Measurements from ENCODE around the gene MCEMP1. TPM values are rescaled to one million over a fixed set of nuclear protein-coding genes. Genes with fewer than 3 reads are reported as not detected.
A peak's percentile ranks its signal among the peaks of the same experiment; 100 is the strongest.

The MCEMP1 gene
- total RNA-seq, 1 donor from 2014 or later = not detected

GRCh38 chr19:7635670-7636069 lies 41.2 kb upstream of the MCEMP1 start:
- TF ChIP-seq CTCF (IDR thresholded peaks at IDR 0.05; ENCODE audit: insufficient read depth, low read depth, low read length) (no peak), EZH2 (IDR thresholded peaks at IDR 0.05; ENCODE audit: insufficient read depth, low read length) (no peak)
- H3K36me3 ChIP-seq (ENCODE audit: insufficient read depth, low read length) = no peaks in the 10 kb centered on the region
- no peaks in the 10 kb centered on the region for H4K20me1 ChIP-seq (ENCODE audit: insufficient read depth, low read length)
- H3K9ac ChIP-seq (ENCODE audit: low read length) = no peak overlapping the region
- peaks cover 4% of the 10 kb centered on the region for H3K4me1 Mint-ChIP-seq (ENCODE audit: low read depth, unreplicated experiment)
- peak overlapping the region; percentile 64 for H3K4me3 Mint-ChIP-seq (ENCODE audit: unreplicated experiment)
- peaks cover 7% of the 10 kb centered on the region for H3K27me3 Mint-ChIP-seq (ENCODE audit: low read depth, unreplicated experiment)
- FAIRE-seq (no peak), DNase-seq (ENCODE audit: low read depth) (no peak)
- peaks cover 1% of the 10 kb centered on the region for H3K4me1 ChIP-seq (ENCODE audit: insufficient read depth, low read length)
- peaks cover 5% of the 10 kb centered on the region for H3K9me3 ChIP-seq (ENCODE audit: insufficient read depth, low read depth, low read length)
- H3K4me3 ChIP-seq (ENCODE audit: insufficient read depth, low read depth, low read length) = no peak overlapping the region
- H3K27ac Mint-ChIP-seq (ENCODE audit: unreplicated experiment) = no peak overlapping the region
- no peak overlapping the region for H3K4me2 ChIP-seq (ENCODE audit: low read length)
- no peak overlapping the region for H3K27ac ChIP-seq (ENCODE audit: low read depth, low read length)
- H3K79me2 ChIP-seq (ENCODE audit: insufficient read depth, low read length) = peaks cover 13% of the 10 kb centered on the region
- peaks cover 1% of the 10 kb centered on the region for H3K36me3 Mint-ChIP-seq (ENCODE audit: low read depth, unreplicated experiment)
- no peaks in the 10 kb centered on the region for H3K9me3 Mint-ChIP-seq (ENCODE audit: unreplicated experiment)
- H3K27me3 ChIP-seq (ENCODE audit: insufficient read depth, low read length) = peaks cover 13% of the 10 kb centered on the region
- no peak overlapping the region for H2AFZ ChIP-seq (ENCODE audit: low read depth, low read length)

GRCh38 chr19:7636317-7636690 lies 40.6 kb upstream of the MCEMP1 start:
- FAIRE-seq = no peak
- Mint-ChIP-seq H3K4me3 (ENCODE audit: unreplicated experiment) (peak overlapping the region; percentile 83), H3K27me3 (ENCODE audit: low read depth, unreplicated experiment) (peaks cover 7% of the 10 kb centered on the region), H3K9me3 (ENCODE audit: unreplicated experiment) (no peaks in the 10 kb centered on the region), H3K4me1 (ENCODE audit: low read depth, unreplicated experiment) (no peaks in the 10 kb centered on the region), H3K36me3 (ENCODE audit: low read depth, unreplicated experiment) (peaks cover 1% of the 10 kb centered on the region), H3K27ac (ENCODE audit: unreplicated experiment) (no peak overlapping the region)
- Histone ChIP-seq H2AFZ (ENCODE audit: low read depth, low read length) (no peak overlapping the region), H3K4me2 (ENCODE audit: low read length) (no peak overlapping the region), H3K27me3 (ENCODE audit: insufficient read depth, low read length) (peaks cover 13% of the 10 kb centered on the region), H3K79me2 (ENCODE audit: insufficient read depth, low read length) (peaks cover 8% of the 10 kb centered on the region), H4K20me1 (ENCODE audit: insufficient read depth, low read length) (no peaks in the 10 kb centered on the region), H3K9ac (ENCODE audit: low read length) (no peak overlapping the region), H3K9me3 (ENCODE audit: insufficient read depth, low read depth, low read length) (peaks cover 5% of the 10 kb centered on the region), H3K27ac (ENCODE audit: low read depth, low read length) (no peak overlapping the region), H3K4me1 (ENCODE audit: insufficient read depth, low read length) (no peaks in the 10 kb centered on the region), H3K36me3 (ENCODE audit: insufficient read depth, low read length) (no peaks in the 10 kb centered on the region), H3K4me3 (ENCODE audit: insufficient read depth, low read depth, low read length) (no peak overlapping the region)
- TF ChIP-seq EZH2 (IDR thresholded peaks at IDR 0.05; ENCODE audit: insufficient read depth, low read length) (no peak), CTCF (IDR thresholded peaks at IDR 0.05; ENCODE audit: insufficient read depth, low read depth, low read length) (no peak)
- no peak for DNase-seq (ENCODE audit: low read depth)

- Histone ChIP-seq H3K36me3 (ENCODE audit: insufficient read depth, low read length) (no peaks in the 10 kb centered on the region), H3K27me3 (ENCODE audit: insufficient read depth, low read length) (peaks cover 13% of the 10 kb centered on the region), H4K20me1 (ENCODE audit: insufficient read depth, low read length) (no peaks in the 10 kb centered on the region), H3K9ac (ENCODE audit: low read length) (no peak within 1 kb of the TSS), H3K4me1 (ENCODE audit: insufficient read depth, low read length) (no peaks in the 10 kb centered on the region), H3K4me2 (ENCODE audit: low read length) (peak within 1 kb of the TSS; percentile 46), H3K79me2 (ENCODE audit: insufficient read depth, low read length) (peaks cover 5% of the 10 kb centered on the region), H2AFZ (ENCODE audit: low read depth, low read length) (no peak within 1 kb of the TSS), H3K9me3 (ENCODE audit: insufficient read depth, low read depth, low read length) (peaks cover 5% of the 10 kb centered on the region), H3K27ac (ENCODE audit: low read depth, low read length) (no peak within 1 kb of the TSS), H3K4me3 (ENCODE audit: insufficient read depth, low read depth, low read length) (no peak within 1 kb of the TSS)
- FAIRE-seq (no peak), DNase-seq (ENCODE audit: low read depth) (no peak)
- TF ChIP-seq CTCF (IDR thresholded peaks at IDR 0.05; ENCODE audit: insufficient read depth, low read depth, low read length) = no peak
- no peak for TF ChIP-seq EZH2 (IDR thresholded peaks at IDR 0.05; ENCODE audit: insufficient read depth, low read length)
- Mint-ChIP-seq H3K4me3 (ENCODE audit: unreplicated experiment) (peak within 1 kb of the TSS; percentile 83), H3K9me3 (ENCODE audit: unreplicated experiment) (no peaks in the 10 kb centered on the region), H3K4me1 (ENCODE audit: low read depth, unreplicated experiment) (no peaks in the 10 kb centered on the region), H3K27me3 (ENCODE audit: low read depth, unreplicated experiment) (peaks cover 7% of the 10 kb centered on the region), H3K36me3 (ENCODE audit: low read depth, unreplicated experiment) (peaks cover 1% of the 10 kb centered on the region), H3K27ac (ENCODE audit: unreplicated experiment) (peak within 1 kb of the TSS; percentile 66)
Measured at GRCh38 chr19:7636691-7637373, 40.1 kb upstream of the MCEMP1 start, which contains the start of gene STXBP2. TSS of gene STXBP2 (plus strand) at chr19:7637110. CDS start at chr19:7637150, 40 bp downstream.

Measured in astrocyte (in vitro differentiated cells and primary cell).